ENCODE measurements around the gene MACF1. TPM values are rescaled to one million over a fixed set of nuclear protein-coding genes. Genes with fewer than 3 reads are reported as not detected.

Gene MACF1
- total and polyA plus RNA-seq, 2 of the 13 experiments (the other 11 are each of a cell fraction or from before 2014, with no cell fraction given), result 36.7 to 65.4 TPM

DNA sequence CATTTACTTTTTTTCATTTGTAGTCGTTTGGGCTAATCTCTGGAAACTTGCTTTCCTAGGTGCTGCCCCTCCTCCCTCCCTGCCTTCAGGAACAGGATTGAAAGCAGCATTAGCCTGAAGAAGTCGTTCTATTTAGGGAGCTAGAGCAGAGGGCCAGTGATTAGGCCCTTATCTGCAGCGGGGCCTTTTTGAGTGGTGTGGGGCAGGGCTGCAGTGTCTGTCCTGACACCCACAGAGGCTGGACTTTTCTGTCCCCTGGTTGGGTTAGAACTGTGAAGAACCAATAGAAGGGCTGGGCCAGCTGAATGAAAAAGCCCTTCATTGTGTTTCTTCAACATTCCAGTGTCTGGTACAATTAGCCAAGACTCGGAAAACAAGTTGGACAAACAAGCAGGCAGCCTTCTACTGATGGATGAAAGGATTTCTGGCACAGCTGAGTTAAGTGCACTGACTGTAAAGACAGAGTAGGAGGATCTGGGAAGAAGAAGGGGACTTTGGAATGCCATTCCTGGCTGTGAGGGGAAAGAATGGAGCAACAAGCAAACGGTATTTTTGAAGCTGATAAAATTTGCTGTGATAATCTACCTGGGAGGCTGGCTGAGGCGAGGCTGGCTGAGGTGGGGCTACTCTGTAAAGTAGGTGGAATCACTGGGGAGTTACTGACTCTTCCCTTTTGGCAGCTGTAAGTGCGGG lies 9.7 kb downstream of the MACF1 start (continued):
- TF ChIP-seq YY1 (IDR thresholded peaks at IDR 0.05; ENCODE audit: insufficient read depth, insufficient replicate concordance, low read depth, low read length) (peak; percentile 7), HDAC2 (CRISPR knock-in tag; IDR thresholded peaks at IDR 0.05) (peak; percentile 68), CREM (IDR thresholded peaks at IDR 0.05) (peak; percentile 68; the same call in 1 of the 2 replicates), CREM (CRISPR knock-in tag; IDR thresholded peaks at IDR 0.05) (no peak), ZNF275 (CRISPR knock-in tag; IDR thresholded peaks at IDR 0.05; ENCODE audit: borderline replicate concordance) (no peak), ZNF264 (CRISPR knock-in tag; IDR thresholded peaks at IDR 0.05) (peak; percentile 68; the same call in 1 of the 2 replicates), ZNF746 (CRISPR knock-in tag; IDR thresholded peaks at IDR 0.05) (0 out of 2 replicates have a peak, but pooled peaks have one; percentile 4), DNMT3B (CRISPR knock-in tag; conservative IDR thresholded peaks at IDR 0.05) (0 out of 2 replicates have a peak, but pooled peaks have one; percentile 28), ZNF292 (CRISPR knock-in tag; IDR thresholded peaks at IDR 0.05; ENCODE audit: borderline replicate concordance, low read depth) (peak; percentile 25; the same call in 1 of the 2 replicates), ETV5 (CRISPR knock-in tag; IDR thresholded peaks at IDR 0.05; ENCODE audit: borderline replicate concordance) (peak; percentile 31), RAD21 (CRISPR knock-in tag; IDR thresholded peaks at IDR 0.05) (no peak), GFI1 (CRISPR knock-in tag; IDR thresholded peaks at IDR 0.05; ENCODE audit: borderline replicate concordance) (peak; percentile 85), FOXA3 (CRISPR knock-in tag; IDR thresholded peaks at IDR 0.05) (peak; percentile 64; the same call in 1 of the 2 replicates), PHF21A (CRISPR knock-in tag; IDR thresholded peaks at IDR 0.05) (peak; percentile 80; the same call in 1 of the 2 replicates), NCOR1 (IDR thresholded peaks at IDR 0.05; ENCODE audit: borderline replicate concordance, low read length) (peak; percentile 81)
- TF ChIP-seq, protein P1, sequence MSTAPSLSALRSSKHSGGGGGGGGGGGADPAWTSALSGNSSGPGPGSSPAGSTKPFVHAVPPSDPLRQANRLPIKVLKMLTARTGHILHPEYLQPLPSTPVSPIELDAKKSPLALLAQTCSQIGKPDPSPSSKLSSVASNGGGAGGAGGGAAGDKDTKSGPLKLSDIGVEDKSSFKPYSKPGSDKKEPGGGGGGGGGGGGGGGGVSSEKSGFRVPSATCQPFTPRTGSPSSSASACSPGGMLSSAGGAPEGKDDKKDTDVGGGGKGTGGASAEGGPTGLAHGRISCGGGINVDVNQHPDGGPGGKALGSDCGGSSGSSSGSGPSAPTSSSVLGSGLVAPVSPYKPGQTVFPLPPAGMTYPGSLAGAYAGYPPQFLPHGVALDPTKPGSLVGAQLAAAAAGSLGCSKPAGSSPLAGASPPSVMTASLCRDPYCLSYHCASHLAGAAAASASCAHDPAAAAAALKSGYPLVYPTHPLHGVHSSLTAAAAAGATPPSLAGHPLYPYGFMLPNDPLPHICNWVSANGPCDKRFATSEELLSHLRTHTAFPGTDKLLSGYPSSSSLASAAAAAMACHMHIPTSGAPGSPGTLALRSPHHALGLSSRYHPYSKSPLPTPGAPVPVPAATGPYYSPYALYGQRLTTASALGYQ (CRISPR knock-in tag; IDR thresholded peaks at IDR 0.05), result 0 out of 2 replicates have a peak, but pooled peaks have one; percentile 9
- TF ChIP-seq, protein P2, sequence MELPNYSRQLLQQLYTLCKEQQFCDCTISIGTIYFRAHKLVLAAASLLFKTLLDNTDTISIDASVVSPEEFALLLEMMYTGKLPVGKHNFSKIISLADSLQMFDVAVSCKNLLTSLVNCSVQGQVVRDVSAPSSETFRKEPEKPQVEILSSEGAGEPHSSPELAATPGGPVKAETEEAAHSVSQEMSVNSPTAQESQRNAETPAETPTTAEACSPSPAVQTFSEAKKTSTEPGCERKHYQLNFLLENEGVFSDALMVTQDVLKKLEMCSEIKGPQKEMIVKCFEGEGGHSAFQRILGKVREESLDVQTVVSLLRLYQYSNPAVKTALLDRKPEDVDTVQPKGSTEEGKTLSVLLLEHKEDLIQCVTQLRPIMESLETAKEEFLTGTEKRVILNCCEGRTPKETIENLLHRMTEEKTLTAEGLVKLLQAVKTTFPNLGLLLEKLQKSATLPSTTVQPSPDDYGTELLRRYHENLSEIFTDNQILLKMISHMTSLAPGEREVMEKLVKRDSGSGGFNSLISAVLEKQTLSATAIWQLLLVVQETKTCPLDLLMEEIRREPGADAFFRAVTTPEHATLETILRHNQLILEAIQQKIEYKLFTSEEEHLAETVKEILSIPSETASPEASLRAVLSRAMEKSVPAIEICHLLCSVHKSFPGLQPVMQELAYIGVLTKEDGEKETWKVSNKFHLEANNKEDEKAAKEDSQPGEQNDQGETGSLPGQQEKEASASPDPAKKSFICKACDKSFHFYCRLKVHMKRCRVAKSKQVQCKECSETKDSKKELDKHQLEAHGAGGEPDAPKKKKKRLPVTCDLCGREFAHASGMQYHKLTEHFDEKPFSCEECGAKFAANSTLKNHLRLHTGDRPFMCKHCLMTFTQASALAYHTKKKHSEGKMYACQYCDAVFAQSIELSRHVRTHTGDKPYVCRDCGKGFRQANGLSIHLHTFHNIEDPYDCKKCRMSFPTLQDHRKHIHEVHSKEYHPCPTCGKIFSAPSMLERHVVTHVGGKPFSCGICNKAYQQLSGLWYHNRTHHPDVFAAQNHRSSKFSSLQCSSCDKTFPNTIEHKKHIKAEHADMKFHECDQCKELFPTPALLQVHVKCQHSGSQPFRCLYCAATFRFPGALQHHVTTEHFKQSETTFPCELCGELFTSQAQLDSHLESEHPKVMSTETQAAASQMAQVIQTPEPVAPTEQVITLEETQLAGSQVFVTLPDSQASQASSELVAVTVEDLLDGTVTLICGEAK (IDR thresholded peaks at IDR 0.05), result no peak
- TF ChIP-seq, protein P2 (CRISPR knock-in tag; IDR thresholded peaks at IDR 0.05), result no peak

Measured in HepG2 (cell line).